Measurements from ENCODE around the gene PAX1.

PAX1 gene

GRCh38 chr20:21707999-21708737 is 2.7 kb downstream of the PAX1 start:
- DNase-seq (ENCODE audit: insufficient read length, low spot score) (no peak), FAIRE-seq (no peak)
- no peak for TF ChIP-seq CTCF (IDR thresholded peaks at IDR 0.05; ENCODE audit: insufficient read depth, missing control alignments)

- FAIRE-seq (no peak), DNase-seq (ENCODE audit: insufficient read length, low spot score) (no peak)
- TF ChIP-seq CTCF (IDR thresholded peaks at IDR 0.05; ENCODE audit: insufficient read depth, missing control alignments), result no peak
Measured at GRCh38 chr20:21708738-21709534, 3.5 kb downstream of the PAX1 start.

GRCh38 chr20:21709535-21709904 is 4.1 kb downstream of the PAX1 start:
- FAIRE-seq (no peak), DNase-seq (ENCODE audit: insufficient read length, low spot score) (no peak)
- TF ChIP-seq CTCF (IDR thresholded peaks at IDR 0.05; ENCODE audit: insufficient read depth, missing control alignments), result no peak

- DNase-seq (ENCODE audit: insufficient read length, low spot score) (no peak), FAIRE-seq (no peak)
- no peak for TF ChIP-seq CTCF (IDR thresholded peaks at IDR 0.05; ENCODE audit: insufficient read depth, missing control alignments)
Measured at GRCh38 chr20:21710341-21710740, 4.9 kb downstream of the PAX1 start.

GRCh38 chr20:21710863-21711431 is 5.5 kb downstream of the PAX1 start:
- TF ChIP-seq CTCF (IDR thresholded peaks at IDR 0.05; ENCODE audit: insufficient read depth, missing control alignments), result no peak
- no peak for FAIRE-seq
- DNase-seq (ENCODE audit: insufficient read length, low spot score), result no peak

- no peak for DNase-seq (ENCODE audit: insufficient read length, low spot score)
- no peak for FAIRE-seq
- no peak for TF ChIP-seq CTCF (IDR thresholded peaks at IDR 0.05; ENCODE audit: insufficient read depth, missing control alignments)
Measured at GRCh38 chr20:21712443-21713059, 7.1 kb downstream of the PAX1 start.

All from D721Med (cell line).